D341Med (cell line): ENCODE data around the gene SFXN1.
"Not testable (repeated sequence)": the region's sequence is repeated elsewhere in the genome, so short reads cannot be mapped to it uniquely, and the experiment has no call there.

Experiments
- DNase-seq: peaks from one replicate; pipeline ENCODE4 v3.0.0; 2012; ENCODE audit warnings: low spot score

The SFXN1 gene

GRCh38 chr5:175494264-175495183 lies 16.2 kb downstream of the SFXN1 start:
- DNase-seq = no peak

- DNase-seq = no peak
These were observed 23.4 kb downstream of the SFXN1 start for GRCh38 chr5:175501759-175502158.

- not testable (repeated sequence) for DNase-seq
These were observed 29.3 kb downstream of the SFXN1 start for GRCh38 chr5:175507671-175508070.

- DNase-seq = no peak
These were observed 30.5 kb downstream of the SFXN1 start for GRCh38 chr5:175508896-175509295.

- no peak for DNase-seq
These were observed 34.9 kb downstream of the SFXN1 start for GRCh38 chr5:175513297-175513696.

- no peak for DNase-seq
These were observed 35.4 kb downstream of the SFXN1 start for GRCh38 chr5:175513726-175514125.

- DNase-seq = no peak
These were observed 38.8 kb downstream of the SFXN1 start for GRCh38 chr5:175516933-175517823.

- DNase-seq = no peak
These were observed 39.6 kb downstream of the SFXN1 start for GRCh38 chr5:175517824-175518450.

GRCh38 chr5:175519006-175519405 lies 40.6 kb downstream of the SFXN1 start:
- DNase-seq = no peak

- DNase-seq = no peak
These were observed 42.0 kb downstream of the SFXN1 start for GRCh38 chr5:175520321-175520720.

- DNase-seq = no peak
These were observed 42.5 kb downstream of the SFXN1 start for GRCh38 chr5:175520873-175521272.

GRCh38 chr5:175521313-175521833 lies 43.0 kb downstream of the SFXN1 start:
- DNase-seq = no peak

GRCh38 chr5:175523292-175523691 lies 44.9 kb downstream of the SFXN1 start:
- no peak for DNase-seq

- no peak for DNase-seq
These were observed 45.9 kb downstream of the SFXN1 start for GRCh38 chr5:175524211-175524610.

GRCh38 chr5:175526691-175527090 lies 48.3 kb downstream of the SFXN1 start:
- no peak for DNase-seq

- DNase-seq = no peak
These were observed 53.0 kb downstream of the SFXN1 start for GRCh38 chr5:175531361-175531760.

- DNase-seq = peak; percentile 94
These were observed 55.9 kb downstream of the SFXN1 start for GRCh38 chr5:175534070-175534932.

- not testable (repeated sequence) for DNase-seq
These were observed 57.0 kb downstream of the SFXN1 start for GRCh38 chr5:175535331-175535730.

- DNase-seq = no peak
These were observed 57.4 kb downstream of the SFXN1 start for GRCh38 chr5:175535796-175536195.

GRCh38 chr5:175538576-175538975 lies 60.2 kb downstream of the SFXN1 start:
- DNase-seq = no peak

- DNase-seq = no peak
These were observed 61.6 kb downstream of the SFXN1 start for GRCh38 chr5:175539936-175540335.
